HG03521 (cell line): ENCODE measurements around the gene KRT16.
A peak's percentile ranks its signal among the peaks of the same experiment; 100 is the strongest.
"Not testable (repeated sequence)": the region's sequence is repeated elsewhere in the genome, so short reads cannot be mapped to it uniquely, and the experiment has no call there.

Source experiments
- ATAC-seq: cut with Tn5 transposase; IDR thresholded peaks from one replicate; pipeline ENCODE4 v1.9.1; 2021; ENCODE audit warnings: mild to moderate bottlenecking, moderate library complexity; ENCODE audit not compliant: unreplicated experiment

KRT16 gene

DNA sequence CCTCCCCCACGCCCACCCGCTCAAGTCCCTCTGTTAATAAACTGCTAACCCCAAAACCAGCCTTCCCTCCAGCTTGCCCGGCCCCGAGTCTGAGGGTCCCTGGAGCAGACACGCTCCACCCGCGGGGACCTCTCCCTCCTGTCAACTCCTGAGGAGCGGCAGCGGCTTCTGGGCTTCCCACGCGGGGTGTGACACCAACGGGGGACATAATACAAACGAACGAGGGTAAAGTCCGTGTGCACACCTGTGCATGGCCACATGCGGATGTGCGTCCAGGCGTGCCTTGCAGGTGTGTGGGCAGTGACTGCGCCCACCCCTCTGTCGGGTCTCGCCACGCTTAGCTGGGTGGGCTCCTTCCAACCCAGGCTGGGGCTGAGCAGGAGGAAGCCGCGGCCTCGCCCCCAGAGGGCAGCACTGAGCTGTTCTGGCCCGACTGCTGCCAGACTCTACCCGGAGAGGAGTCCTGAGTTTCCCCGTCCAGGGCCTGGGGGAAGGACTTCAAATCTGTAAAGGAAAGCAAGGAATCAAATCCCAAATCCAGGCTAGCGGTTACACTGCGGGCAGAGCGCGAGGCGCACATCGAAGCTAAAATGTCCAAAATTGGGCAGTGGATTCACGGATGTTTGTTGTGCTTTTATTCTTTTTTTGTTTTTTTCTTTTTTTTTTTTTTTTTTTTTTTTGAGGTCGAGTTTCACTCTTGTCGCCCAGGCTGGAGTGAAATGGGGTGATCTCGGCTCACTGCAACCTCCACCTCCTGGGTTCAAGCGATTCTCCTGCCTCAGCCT is 36.0 kb upstream of the KRT16 start:
- peak; percentile 61 for ATAC-seq

DNA sequence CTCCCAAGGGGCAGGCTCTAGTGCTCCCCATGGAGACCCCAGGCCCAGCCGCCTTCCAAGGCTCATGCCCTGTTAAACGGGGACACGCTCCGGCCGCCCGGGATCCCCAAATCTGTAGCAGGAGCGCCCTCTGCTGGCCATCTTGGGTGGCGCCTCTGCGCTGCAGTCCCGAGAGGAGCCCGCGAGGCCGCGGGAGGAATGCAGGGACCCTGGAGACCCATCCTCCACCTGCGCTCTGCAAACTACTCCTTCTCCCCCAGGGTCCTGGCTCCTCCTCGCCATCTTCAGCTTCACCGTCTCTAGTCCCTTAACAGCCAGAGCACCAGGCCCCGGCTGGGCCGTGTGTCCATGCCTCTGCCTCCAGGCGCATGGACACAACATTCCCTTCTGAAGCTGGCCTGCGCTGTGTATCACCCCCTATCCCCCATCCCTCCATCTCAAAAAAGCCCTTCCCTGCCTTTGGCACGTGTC is 35.4 kb upstream of the KRT16 start:
- ATAC-seq = no peak

DNA sequence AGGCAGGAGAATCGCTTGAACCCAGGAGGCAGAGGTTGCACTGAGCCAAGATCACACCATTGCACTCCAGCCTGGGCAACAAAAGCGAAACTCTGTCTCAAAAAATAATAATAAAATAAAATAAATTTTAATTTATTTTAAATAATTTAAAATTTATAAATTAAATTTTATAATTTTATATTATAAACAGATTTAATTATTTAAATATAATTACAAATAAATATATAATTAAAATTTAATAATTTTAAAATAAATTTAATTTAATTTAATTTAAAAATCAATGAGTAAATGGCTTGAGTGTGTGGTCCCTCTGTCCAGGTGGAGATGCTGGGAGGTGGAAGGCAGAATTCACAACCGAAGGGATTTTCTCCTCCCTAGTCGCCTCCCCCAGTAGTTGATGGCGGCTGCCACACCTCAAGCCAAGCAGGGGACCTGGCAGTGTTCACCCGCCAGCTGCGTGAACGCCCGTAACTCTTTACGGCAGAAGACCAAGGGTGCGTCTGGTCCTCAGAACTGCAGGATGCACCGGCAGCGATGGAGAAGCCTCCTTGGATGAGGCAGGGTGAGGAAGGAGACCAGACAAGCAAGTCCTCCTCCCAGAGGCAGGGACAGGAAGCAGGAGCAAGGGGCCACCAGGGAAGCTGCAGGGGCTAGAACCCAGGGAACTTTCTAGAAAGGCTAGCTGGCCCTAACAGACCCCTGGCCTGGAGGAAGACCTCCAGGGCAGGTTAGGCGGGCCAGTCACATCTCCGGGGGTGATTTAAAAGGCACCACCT is 34.7 kb upstream of the KRT16 start:
- ATAC-seq = no peak

DNA sequence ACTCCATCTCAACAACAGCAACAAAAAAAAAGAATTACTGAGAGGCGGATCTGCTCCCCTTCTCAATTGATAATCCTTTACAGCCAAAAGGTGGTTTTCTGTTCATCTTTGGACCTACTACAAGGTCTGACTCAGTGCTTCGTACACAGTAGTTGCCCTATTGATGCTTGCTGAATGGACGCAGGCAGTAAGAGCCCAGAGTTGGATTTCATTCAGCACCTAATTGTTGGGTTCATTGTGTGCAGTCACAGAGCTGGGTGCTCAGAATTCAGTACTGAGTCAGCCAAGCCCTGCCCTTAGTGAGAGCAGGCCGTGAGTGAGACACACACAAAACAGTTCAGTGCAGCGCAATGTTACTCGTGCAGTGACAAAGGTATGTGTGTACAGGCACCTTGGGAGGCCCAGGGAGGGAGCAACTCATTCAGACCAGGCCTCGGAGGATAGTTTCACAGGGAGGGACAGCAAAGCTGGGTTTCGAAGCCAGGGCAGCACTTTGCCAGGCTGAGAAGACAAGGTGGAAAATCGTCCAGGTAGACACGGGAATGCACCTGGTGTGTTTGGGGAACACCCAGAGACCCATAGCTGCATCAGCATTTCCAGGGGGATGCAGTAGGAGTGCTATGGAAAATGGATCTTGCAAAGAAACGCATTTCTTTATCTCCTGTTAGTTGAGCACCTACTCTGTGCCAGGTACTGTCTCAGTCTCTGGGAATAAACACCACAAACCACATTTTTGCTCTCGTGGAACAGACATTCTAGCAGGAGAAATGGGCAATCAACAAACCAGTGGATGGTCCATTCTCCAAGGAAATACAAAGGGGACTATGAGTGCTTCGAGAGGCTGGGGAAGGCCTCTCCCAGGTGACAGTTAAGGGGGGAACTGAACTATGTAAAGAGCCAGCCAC is 29.9 kb upstream of the KRT16 start:
- no peak for ATAC-seq

DNA sequence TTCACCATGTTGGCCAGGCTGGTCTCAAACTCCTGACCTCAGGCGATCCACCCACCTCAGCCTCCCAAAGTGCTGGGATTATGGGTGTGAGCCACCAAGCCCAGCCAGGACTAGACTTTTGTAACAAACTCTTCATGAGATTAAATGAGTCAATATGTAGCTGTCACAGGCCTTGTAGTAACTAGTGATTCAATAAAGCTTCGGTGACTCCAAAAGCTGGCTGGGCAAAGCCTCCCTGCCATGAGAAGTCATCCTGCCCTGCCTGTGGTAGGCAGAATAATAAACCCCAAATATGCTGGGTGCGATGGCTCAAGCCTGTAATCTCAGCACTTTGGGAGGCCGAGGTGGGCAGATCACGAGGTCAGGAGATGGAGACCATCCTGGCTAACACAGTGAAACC is 28.0 kb upstream of the KRT16 start:
- not testable (repeated sequence) for ATAC-seq

DNA sequence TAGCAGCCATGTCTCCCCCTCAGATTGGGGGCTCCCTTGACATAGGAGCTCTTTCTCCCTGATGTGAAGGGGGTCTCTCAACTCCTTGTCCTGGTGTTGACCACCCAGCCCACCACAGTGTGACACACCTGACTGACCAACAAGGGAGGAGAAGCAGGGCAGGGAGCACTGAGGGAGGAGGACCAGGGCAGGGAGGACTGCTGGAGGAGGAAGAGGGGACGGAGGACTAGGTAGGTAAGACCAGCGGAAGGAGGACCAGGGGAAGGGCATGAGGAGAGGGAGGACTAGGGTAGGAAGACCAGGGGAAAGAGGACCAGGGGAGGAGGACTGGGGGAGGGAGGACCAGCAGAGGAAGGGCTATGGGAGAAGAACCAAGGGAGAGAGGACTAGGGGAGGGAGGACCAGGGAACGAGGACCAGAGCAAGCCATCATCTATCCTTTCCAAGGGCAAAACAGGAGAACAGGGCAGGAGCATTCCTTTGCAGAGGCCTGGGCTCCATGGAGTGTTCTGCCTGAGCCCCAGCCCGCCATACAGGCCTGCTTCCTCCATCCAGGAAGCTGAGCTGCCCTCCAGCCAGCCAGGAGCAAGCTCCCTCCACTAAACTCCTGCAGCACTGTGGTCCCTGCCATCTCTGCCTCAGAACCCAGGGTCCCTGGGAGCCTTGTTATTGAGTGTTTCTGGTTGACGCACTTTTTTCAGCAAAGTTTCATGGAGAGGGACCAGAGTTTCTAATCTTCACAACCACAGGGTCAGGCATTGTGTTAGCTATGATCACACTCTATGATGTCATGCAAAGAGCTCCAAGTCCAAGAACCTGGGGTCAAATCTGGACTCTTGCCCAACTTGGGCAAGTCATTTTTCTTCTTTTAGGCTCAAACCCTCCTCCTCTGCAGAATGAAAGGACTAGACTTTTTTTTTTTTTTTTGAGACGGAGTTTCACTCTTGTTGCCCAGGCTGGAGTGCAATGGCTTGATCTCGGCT is 27.2 kb upstream of the KRT16 start:
- ATAC-seq = no peak

DNA sequence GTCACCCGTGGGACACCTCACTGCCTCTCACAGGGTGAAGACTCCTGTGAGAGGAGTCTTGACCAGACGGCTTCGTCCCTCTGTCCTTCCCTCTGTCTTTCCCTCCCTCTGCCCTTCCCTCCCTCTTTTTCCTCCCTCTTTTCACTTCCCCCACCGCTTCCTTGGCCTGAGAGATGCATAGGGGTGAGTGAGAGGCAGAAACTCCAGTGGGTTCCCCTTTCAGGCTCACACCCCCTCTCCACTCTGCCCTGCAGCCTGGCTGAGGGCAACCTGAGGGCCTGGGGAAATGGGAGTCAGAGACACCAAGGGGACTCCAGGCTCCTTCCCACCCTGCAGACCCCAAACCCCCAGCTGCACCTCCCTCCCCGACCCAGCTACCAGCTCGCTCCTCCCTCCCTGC is 26.4 kb upstream of the KRT16 start:
- no peak for ATAC-seq

DNA sequence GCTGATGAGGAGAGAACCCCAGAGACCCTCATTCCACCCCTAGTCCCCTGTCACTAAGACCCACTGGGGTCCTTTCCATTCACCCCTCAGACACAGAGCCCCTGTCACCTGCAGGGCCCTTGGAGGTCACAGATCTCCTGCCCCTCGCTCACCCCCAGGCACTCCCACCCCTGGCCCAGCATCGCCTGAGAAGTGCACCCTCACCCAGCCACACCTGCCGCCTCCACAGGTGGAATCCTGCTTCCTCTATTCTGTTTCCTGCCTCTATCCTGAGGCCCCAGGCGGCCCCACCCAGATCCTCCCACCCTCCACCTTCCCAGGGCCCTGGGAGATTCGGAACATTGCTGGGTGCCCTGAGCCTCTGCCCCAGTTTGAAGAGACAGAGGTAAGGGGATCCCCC is 25.6 kb upstream of the KRT16 start:
- no peak for ATAC-seq

DNA sequence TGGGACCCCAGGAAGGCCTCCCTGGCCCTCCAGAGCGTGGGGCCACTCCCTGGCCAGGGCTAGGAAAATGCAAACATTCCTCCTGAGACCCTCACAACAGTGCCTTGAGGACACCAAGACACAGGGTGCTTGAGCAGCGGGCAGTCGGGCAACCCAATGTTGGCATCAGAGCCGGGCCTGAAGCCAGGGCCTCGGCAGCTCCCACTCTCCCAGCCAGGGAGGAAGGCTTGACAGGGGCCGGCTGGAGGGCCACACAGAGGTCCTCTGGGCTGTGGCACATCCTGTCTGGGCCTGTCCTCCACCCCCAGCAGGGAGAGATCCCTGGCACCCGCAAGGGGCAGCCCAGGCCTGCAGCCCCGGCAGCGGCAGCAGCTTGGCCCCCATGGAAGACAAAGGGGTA is 24.1 kb upstream of the KRT16 start:
- no peak for ATAC-seq

DNA sequence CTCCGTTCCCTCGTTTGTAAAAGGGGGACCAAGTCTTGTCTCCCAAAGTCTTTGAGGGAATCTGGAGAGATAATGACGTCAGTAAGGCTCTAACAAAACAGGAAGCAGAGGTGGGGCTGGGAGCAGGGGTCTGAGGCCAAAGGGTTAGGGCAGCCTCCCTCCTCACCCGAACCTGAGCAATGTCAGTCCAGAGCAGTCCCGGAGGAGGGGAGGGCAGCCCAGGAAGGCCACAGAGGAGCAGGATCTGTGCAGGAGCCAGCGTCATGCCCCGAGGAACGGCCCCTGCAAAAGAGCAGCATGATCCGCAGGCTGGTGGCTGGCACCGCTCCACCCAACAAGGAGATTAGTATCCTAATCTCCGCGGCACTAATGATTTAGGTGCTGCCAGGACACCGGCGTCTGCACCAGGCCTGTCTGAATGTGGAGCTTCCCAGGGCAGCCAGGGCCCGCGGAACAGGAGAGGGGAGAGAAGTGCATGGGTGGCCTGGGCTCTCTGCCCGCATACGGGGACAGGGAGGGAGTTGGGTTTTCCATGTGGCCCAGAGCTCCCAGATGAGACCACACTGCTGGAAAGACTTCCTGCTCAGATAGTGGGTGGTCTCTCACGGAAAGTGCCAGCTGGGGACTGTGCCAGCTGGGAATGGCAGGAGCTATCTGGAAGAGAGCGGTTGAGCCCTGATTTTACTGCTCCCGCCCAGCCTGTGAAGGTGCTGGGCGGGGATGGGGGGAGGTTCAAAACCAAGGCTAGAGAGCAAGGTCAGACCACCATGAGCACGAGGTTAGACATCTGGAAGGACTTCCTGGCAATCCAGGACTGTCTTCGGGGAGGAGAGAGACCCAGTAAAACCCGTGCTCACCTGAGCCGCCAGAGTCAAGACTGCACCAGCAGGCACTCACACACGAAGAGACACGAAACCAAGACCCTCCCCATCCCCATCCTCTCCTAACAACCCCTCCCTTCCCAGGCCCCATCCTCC is 22.8 kb upstream of the KRT16 start:
- ATAC-seq = no peak

DNA sequence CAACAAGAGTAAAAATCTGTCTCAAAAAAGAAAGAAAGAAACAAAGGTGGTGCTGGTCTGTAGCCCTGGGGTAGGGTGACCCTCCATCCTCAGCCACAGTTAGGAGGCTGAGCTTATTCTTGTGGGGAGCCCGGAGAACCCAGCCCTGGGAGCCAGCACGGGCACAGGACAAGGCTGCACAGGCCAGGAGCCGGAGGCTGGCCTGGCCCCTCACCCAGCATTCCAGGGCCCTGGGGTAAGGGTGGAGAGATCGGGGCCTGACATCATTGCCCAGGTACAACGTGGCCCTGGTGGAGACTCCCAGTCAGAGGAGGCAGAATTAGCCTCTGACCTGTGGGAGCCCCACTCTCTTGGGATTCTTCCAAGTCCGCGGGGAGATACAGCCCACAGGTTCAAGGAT is 22.1 kb upstream of the KRT16 start:
- ATAC-seq = no peak

DNA sequence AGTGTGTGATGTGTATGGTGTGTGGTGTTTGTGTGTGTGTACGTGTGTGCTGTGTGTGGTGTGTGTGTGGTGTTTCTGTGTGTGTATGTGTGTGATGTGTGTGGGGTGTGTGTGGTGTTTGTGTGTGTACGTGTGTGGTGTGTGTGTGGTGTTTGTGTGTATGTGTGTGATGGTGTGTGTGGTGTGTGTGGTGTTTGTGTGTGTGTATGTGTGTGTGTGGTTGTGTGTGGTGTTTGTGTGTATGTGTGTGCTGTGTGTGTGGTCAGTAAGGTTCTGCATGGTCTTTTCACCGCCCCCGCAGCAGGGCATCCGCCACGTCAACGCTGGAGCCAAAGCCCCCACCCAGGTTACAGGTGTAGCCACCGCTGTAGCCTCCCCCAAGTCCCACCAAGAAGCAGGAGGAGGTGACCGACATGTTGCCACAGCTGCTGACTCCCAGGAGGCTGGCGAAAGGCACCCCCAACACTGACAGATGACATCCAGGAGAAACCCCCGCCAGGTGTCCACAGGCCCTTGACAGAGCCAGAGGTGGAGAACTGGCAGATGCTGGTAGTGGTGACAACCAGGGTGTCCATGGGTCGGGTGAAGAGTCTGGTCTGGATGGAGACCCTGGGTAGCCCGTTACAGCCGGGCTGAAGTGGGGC is 21.1 kb upstream of the KRT16 start:
- no peak for ATAC-seq

DNA sequence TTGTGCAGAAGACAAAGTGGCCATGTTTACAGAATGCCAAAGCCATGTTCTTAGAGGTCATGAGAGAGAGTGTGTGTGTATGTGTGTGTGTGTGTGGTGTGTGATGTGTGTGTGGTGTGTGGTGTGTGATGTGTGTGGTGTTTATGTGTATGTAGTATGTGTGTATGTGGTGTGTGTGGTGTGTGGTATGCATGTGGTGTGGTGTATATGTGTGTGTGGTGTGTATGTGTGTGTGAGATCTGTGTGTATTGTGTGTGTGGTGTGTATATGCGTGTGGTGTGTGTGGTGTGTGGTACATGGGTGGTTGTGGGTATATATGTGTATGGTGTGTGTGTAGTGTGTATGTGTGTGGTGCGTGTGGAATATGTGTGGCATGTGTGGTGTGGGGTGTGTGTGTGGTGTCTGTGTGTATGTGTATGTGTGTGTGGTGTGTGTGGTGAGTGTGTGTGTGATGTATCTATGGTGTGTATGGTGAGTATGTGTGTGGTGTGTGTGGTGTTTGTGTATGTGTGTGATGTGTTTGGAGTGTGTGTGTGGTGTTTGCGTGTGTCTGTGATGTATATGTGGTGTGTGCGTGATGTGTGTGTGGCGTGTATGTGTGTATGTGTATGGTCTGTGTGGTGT is 20.0 kb upstream of the KRT16 start:
- no peak for ATAC-seq

DNA sequence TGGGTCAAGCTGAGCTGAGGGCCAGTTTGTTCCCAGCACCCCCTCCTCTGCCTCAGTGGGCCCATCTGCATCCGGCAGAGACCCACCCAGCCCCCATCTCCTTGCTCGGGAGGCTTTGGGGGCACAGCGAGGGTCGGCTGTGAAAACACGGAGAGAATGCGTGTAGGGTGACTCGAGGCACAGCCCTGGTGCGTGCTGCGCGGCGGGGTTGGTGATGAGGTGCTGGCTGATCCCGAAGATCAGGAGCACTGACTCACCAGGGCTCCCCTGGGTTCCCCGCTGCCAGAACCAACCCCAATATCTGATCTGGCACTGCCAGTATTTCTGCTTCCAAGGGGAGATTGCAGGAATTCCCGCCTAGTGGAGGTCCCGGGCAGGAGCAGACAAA is 19.3 kb upstream of the KRT16 start:
- no peak for ATAC-seq

DNA sequence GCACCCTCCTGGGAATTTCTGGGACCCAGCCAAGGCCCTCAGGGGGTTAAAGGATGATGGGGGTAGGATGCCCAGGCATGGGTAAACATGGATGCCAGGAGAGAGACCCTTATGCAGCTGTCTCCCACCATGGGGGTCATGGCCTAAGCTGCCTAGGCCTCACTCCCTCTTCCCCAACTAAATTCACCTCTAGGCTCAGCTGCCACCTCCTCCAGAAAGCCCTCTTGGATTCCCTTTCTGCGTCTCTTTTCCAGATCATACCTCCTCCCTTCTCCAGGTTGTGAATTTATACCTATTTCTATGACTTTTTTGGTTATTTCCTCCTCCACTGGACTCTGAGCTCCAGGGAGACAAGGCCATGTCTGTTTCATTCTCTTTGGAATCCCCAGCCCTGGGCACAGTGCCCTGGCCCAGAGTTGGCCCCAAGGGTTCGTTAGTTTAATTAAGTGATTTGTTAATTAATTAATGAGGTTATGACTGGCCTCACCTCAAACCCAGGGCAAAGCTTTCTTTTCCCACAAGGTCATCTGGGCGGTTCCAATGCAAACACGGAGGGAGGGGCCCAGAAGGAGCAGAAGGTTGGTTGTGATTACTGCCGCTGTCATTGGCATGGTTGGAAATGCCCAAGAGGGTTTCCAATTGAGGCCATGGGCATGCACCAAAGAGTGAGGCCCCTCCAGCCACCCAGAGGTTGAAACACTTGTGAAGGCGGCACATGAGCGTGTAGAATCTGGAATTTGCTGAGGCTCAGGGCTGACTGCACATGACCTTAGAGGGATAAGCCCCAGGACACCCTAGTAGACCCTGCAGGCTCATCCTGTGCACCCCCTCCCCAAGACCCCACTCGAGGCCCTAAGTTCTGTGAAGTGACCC is 18.7 kb upstream of the KRT16 start:
- no peak for ATAC-seq

DNA sequence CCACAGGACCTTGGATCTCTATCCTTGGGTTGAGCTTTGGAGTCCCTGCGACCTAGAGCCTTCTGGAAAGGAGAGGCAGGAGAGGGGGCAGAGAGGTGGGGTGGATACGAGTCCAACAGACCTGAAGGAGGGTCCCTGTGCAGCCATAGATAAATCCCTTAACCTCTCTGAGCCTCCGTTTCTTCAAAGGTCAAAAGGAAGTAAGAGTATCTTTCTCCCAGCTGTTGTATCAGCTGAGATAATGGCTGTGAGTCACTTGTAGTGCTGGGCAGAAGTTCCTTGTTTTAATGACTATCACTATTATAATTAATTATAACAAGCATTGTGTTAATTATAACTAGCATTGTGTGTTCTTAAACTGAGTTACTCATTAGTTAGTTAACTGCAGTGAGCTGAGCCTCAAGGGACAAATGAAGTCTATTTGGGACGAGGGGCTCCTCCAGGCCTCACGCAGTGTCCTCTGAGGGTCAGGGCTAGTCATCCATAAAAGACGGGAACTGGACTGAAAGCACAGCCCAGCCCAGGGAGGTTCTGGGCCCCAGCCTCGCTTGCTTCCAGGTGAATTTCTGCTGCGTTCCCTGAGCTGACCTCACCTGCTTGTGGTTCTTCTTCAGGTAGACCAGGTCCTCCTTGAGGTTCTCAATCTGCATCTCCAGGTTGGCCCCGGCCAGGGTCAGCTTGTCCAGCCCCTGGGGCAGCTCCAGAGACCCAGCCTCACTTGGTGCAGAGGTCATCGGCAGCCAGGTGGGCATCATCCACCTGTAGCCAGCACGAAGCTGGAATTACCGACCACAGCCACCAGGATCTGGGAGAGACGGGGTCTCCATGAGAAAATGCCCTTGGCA is 17.5 kb upstream of the KRT16 start:
- no peak for ATAC-seq
